HCT116 (cell line): ENCODE measurements around the gene HRK. TPM values are rescaled to one million over a fixed set of nuclear protein-coding genes. Genes with fewer than 3 reads are reported as not detected.

Experiments used
- ATAC-seq: fragments of 200-7000 bp; cut with Tn5 transposase; 2 replicates; pipeline ENCODE4 v1.9.1; 2020; ENCODE audit warnings: mild to moderate bottlenecking, moderate library complexity
- BruUV-seq: library from RNA; stranded (reverse); fragments of 400-500 nt; replicated peaks from 2 replicates; lab custom pipeline; 2021; lab: Mats Ljungman, UMichigan
- CTCF ChIA-PET: fragments of 300-600 bp; sonication (Branson Sonifier 250); formaldehyde crosslinking; loops from one replicate; lab custom pipeline; 2021; ENCODE audit warnings: antibody characterized with exemption; lab: Charles Lee
- POLR2A ChIA-PET: fragments of 300-600, 350-600 bp; sonication (Branson Sonifier 250); formaldehyde crosslinking; loops from one replicate; lab custom pipeline; 2021; ENCODE audit warnings: antibody characterized with exemption; lab: Charles Lee
- RAD21 ChIA-PET, 2 experiments: fragments of 300-600 bp; sonication (Branson Sonifier 250); formaldehyde crosslinking; loops; one replicate each; lab custom pipeline; 2023; ENCODE audit warnings: low total read pairs in 2 of 2; ENCODE audit not compliant: uncharacterized antibody in 2 of 2, unreplicated experiment in 2 of 2, low non-redundant PET in 1 of 2; lab: Charles Lee
- DNase-seq: peaks from one replicate; pipeline ENCODE4 v3.0.0-alpha.2; 2010; ENCODE audit warnings: low read depth, low spot score
- H2AFZ ChIP-seq: fragments of 200-600 bp; shearing (Covaris generic), sonication (generic); 2 replicates; pipeline ENCODE4 v1.6.1; 2017; ENCODE audit warnings: low read depth, mixed run types, mixed read lengths, antibody characterized with exemption, low read length; ENCODE audit not compliant: poor library complexity, severe bottlenecking
- H3K27ac ChIP-seq: 2 replicates; pipeline ENCODE4 v1.5.1; 2012; ENCODE audit warnings: low read depth, low read length
- H3K27me3 ChIP-seq: fragments of 200-600 bp; sonication (generic); 2 replicates; pipeline ENCODE4 v1.6.1; 2016; ENCODE audit warnings: mixed run types, low read length, mixed read lengths; ENCODE audit not compliant: insufficient read depth
- H3K36me3 ChIP-seq, 2 experiments: fragments of 200-500 bp in 1 of 2; fragments of 200-600 bp in 1 of 2; sonication (Bioruptor generic) in 1 of 2; sonication (generic) in 1 of 2; 2 replicates each; pipeline versions ENCODE4 v1.5.1 to v1.6.1; 2014 to 2016; ENCODE audit warnings: low read length in 2 of 2, inconsistent platforms in 1 of 2, mixed read lengths in 1 of 2, mixed run types in 1 of 2; ENCODE audit not compliant: insufficient read depth in 2 of 2, control insufficient read depth in 1 of 2
- H3K4me1 ChIP-seq, 2 experiments: fragments of 200-600 bp in 1 of 2; sonication (generic) in 1 of 2; 2 replicates each; pipeline versions ENCODE4 v1.5.1 to v1.6.1; 2012 to 2017; ENCODE audit warnings: low read length in 2 of 2, inconsistent platforms in 1 of 2, mild to moderate bottlenecking in 1 of 2, mixed read lengths in 1 of 2, mixed run types in 1 of 2, moderate library complexity in 1 of 2; ENCODE audit not compliant: insufficient read depth in 2 of 2, control insufficient read depth in 1 of 2
- H3K4me2 ChIP-seq: fragments of 200-600 bp; sonication (generic); 2 replicates; pipeline ENCODE4 v1.6.1; 2017; ENCODE audit warnings: mixed run types, low read length, mixed read lengths
- H3K4me3 ChIP-seq, 2 experiments: fragments of 200-600 bp in 1 of 2; sonication (generic) in 1 of 2; replicated peaks in 1 of 2; 2 replicates each; pipeline ENCODE4 v1.5.1; 2011 to 2016; ENCODE audit warnings: low read length in 2 of 2, control low read depth in 1 of 2, low read depth in 1 of 2, mild to moderate bottlenecking in 1 of 2, mixed read lengths in 1 of 2, mixed run types in 1 of 2
- H3K79me2 ChIP-seq: fragments of 200-600 bp; sonication (generic); 2 replicates; pipeline ENCODE4 v1.6.1; 2017; ENCODE audit warnings: mild to moderate bottlenecking, mixed run types, low read length, moderate library complexity, mixed read lengths; ENCODE audit not compliant: insufficient read depth
- H3K9ac ChIP-seq: fragments of 200-600 bp; sonication (generic); 2 replicates; pipeline ENCODE4 v1.6.1; 2016; ENCODE audit warnings: low read length, mixed read lengths
- H3K9me2 ChIP-seq: fragments of 200-600 bp; sonication (generic), shearing (Covaris generic); 2 replicates; pipeline ENCODE4 v1.6.1; 2017; ENCODE audit warnings: mixed run types, mild to moderate bottlenecking, moderate library complexity; ENCODE audit not compliant: insufficient read depth
- H3K9me3 ChIP-seq, 2 experiments: fragments of 200-500 bp in 1 of 2; fragments of 200-600 bp in 1 of 2; sonication (Bioruptor generic) in 1 of 2; sonication (generic) in 1 of 2; 2 replicates each; pipeline ENCODE4 v1.6.1; 2014 to 2017; ENCODE audit warnings: low read length in 2 of 2, mixed read lengths in 2 of 2, inconsistent platforms in 1 of 2, low read depth in 1 of 2, mild to moderate bottlenecking in 1 of 2, mixed run types in 1 of 2, moderate library complexity in 1 of 2; ENCODE audit not compliant: control insufficient read depth in 1 of 2, insufficient read depth in 1 of 2
- H4K20me1 ChIP-seq: fragments of 200-600 bp; sonication (generic), shearing (Covaris generic); 2 replicates; pipeline ENCODE4 v1.6.1; 2017; ENCODE audit warnings: mixed run types, mild to moderate bottlenecking, moderate library complexity; ENCODE audit not compliant: insufficient read depth
- CBX3 ChIP-seq: IDR thresholded peaks from 2 replicates; pipeline ENCODE4 v1.6.1; 2012; ENCODE audit warnings: low read depth
- CEBPB ChIP-seq: IDR thresholded peaks from 2 replicates; pipeline ENCODE4 v1.6.1; 2012; ENCODE audit warnings: low read depth
- EGR1 ChIP-seq: IDR thresholded peaks from 2 replicates; pipeline ENCODE4 v1.6.1; 2012; ENCODE audit warnings: low read depth
- ELF1 ChIP-seq: IDR thresholded peaks from 2 replicates; pipeline ENCODE4 v1.6.1; 2012; ENCODE audit warnings: low read depth, borderline replicate concordance
- EZH2 ChIP-seq: fragments of 200-600 bp; sonication (generic); IDR thresholded peaks from 2 replicates; pipeline ENCODE4 v1.6.1; 2017; ENCODE audit warnings: antibody characterized with exemption, mixed run types
- FOSL1 ChIP-seq: IDR thresholded peaks from 2 replicates; pipeline ENCODE4 v1.6.1; 2012; ENCODE audit warnings: low read depth
- JUND ChIP-seq: IDR thresholded peaks from 2 replicates; pipeline ENCODE4 v1.6.1; 2012
- MAX ChIP-seq: IDR thresholded peaks from 2 replicates; pipeline ENCODE4 v1.6.1; 2012
- POLR2A ChIP-seq: IDR thresholded peaks from 2 replicates; pipeline ENCODE4 v1.7.0; 2011; ENCODE audit warnings: borderline replicate concordance; ENCODE audit not compliant: insufficient read depth, insufficient read length; ENCODE audit errors: extremely low read depth
- POLR2AphosphoS5 ChIP-seq: IDR thresholded peaks from 2 replicates; pipeline ENCODE4 v1.6.1; 2011; ENCODE audit warnings: mild to moderate bottlenecking, low read depth, low read length, moderate library complexity
- RAD21 ChIP-seq: IDR thresholded peaks from 2 replicates; pipeline ENCODE4 v1.6.1; 2012; ENCODE audit warnings: low read depth, mild to moderate bottlenecking
- REST ChIP-seq: IDR thresholded peaks from 2 replicates; pipeline ENCODE4 v1.6.1; 2012; ENCODE audit warnings: low read depth
- SIN3A ChIP-seq: IDR thresholded peaks from 2 replicates; pipeline ENCODE4 v1.6.1; 2012; ENCODE audit warnings: low read depth
- SP1 ChIP-seq: IDR thresholded peaks from 2 replicates; pipeline ENCODE4 v1.6.1; 2012; ENCODE audit warnings: low read depth
- SRF ChIP-seq: IDR thresholded peaks from 2 replicates; pipeline ENCODE4 v1.6.1; 2012; ENCODE audit warnings: low read depth
- TCF7L2 ChIP-seq: IDR thresholded peaks from 2 replicates; pipeline ENCODE4 v1.7.0; 2011; ENCODE audit warnings: borderline replicate concordance, inconsistent platforms; ENCODE audit not compliant: insufficient read depth, insufficient read length; ENCODE audit errors: extremely low read depth
- ZFX ChIP-seq: fragments of 450-650 bp; IDR thresholded peaks from 2 replicates; pipeline ENCODE4 v1.6.1; 2017
- intact Hi-C: fragments of 100-400 bp; cut with micrococcal nuclease; formaldehyde crosslinking; loops from 2 replicates; pipeline ENCODE4 v1.10.0; 2022
- total RNA-seq: library from RNA; stranded (reverse); gene quantifications from one replicate; pipeline ENCODE4 v1.2.1, GENCODE V29; 2021; ENCODE audit not compliant: unreplicated experiment
- TF ChIP-seq, protein P1 (sequence below): IDR thresholded peaks from 2 replicates; pipeline ENCODE4 v1.6.1; 2011; ENCODE audit warnings: mild to moderate bottlenecking, low read length, moderate library complexity; ENCODE audit not compliant: insufficient replicate concordance; ENCODE audit errors: extremely low read depth
- TF ChIP-seq, protein P2 (sequence below): IDR thresholded peaks from 2 replicates; pipeline ENCODE4 v1.6.1; 2012
- TF ChIP-seq, protein P3 (sequence below), 3 experiments: fragments of 200-600 bp in 1 of 3; sonication (generic) in 1 of 3; IDR thresholded peaks in 2 of 3; conservative IDR thresholded peaks in 1 of 3; 2 replicates each; pipeline ENCODE4 v1.5.1; 2012 to 2017; ENCODE audit warnings: low read depth in 2 of 3, low read length in 2 of 3, antibody characterized with exemption in 1 of 3, borderline replicate concordance in 1 of 3, control low read depth in 1 of 3, mild to moderate bottlenecking in 1 of 3, mixed read lengths in 1 of 3, mixed run types in 1 of 3, moderate library complexity in 1 of 3; ENCODE audit not compliant: insufficient read depth in 1 of 3

Gene HRK
- total RNA-seq, 1 experiment from 2014 or later = 4.3 TPM

- Histone ChIP-seq H4K20me1 (no peaks in the 10 kb centered on the region), H3K27ac (peak overlapping the region; percentile 13; the same call in 1 of the 2 replicates), H3K36me3 (no peaks in the 10 kb centered on the region), H3K9me2 (no peaks in the 10 kb centered on the region), H3K4me3 (no peak overlapping the region), H3K4me1 (peaks cover 22 to 28% of the 10 kb centered on the region in 2 experiments), H2AFZ (no peak overlapping the region), H3K4me2 (peak overlapping the region; percentile 22), H3K9me3 (no peaks in the 10 kb centered on the region), H3K27me3 (no peaks in the 10 kb centered on the region), H3K9ac (no peak overlapping the region), H3K79me2 (peaks cover 2% of the 10 kb centered on the region; the same call in 1 of the 2 replicates)
- ATAC-seq (peak; percentile 79), DNase-seq (peak; percentile 41)
- CTCF ChIA-PET = no interaction called here
- BruUV-seq = no TSS peak
- intact Hi-C loops = no loop called here
- RAD21 ChIA-PET = no interaction called here
- POLR2A ChIA-PET = interaction anchor here (0.6 kb wide), 1 partner anchor 28 kb away, joined by 3 read pairs; no protein-coding TSS in a partner anchor
- TF ChIP-seq ELF1 (no peak), EGR1 (no peak), POLR2A (no peak), TCF7L2 (no peak), EZH2 (no peak), POLR2AphosphoS5 (no peak), MAX (peak; percentile 51), SRF (no peak), ZFX (no peak), CEBPB (no peak), SIN3A (no peak), RAD21 (no peak), JUND (peak; percentile 72), CBX3 (no peak), REST (no peak), FOSL1 (peak; percentile 66), SP1 (peak; percentile 51; the same call in 1 of the 2 replicates)
- TF ChIP-seq, protein P1, sequence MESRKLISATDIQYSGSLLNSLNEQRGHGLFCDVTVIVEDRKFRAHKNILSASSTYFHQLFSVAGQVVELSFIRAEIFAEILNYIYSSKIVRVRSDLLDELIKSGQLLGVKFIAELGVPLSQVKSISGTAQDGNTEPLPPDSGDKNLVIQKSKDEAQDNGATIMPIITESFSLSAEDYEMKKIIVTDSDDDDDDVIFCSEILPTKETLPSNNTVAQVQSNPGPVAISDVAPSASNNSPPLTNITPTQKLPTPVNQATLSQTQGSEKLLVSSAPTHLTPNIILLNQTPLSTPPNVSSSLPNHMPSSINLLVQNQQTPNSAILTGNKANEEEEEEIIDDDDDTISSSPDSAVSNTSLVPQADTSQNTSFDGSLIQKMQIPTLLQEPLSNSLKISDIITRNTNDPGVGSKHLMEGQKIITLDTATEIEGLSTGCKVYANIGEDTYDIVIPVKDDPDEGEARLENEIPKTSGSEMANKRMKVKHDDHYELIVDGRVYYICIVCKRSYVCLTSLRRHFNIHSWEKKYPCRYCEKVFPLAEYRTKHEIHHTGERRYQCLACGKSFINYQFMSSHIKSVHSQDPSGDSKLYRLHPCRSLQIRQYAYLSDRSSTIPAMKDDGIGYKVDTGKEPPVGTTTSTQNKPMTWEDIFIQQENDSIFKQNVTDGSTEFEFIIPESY = no peak
- TF ChIP-seq, protein P2, sequence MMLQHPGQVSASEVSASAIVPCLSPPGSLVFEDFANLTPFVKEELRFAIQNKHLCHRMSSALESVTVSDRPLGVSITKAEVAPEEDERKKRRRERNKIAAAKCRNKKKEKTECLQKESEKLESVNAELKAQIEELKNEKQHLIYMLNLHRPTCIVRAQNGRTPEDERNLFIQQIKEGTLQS = no peak
- TF ChIP-seq, protein P3, sequence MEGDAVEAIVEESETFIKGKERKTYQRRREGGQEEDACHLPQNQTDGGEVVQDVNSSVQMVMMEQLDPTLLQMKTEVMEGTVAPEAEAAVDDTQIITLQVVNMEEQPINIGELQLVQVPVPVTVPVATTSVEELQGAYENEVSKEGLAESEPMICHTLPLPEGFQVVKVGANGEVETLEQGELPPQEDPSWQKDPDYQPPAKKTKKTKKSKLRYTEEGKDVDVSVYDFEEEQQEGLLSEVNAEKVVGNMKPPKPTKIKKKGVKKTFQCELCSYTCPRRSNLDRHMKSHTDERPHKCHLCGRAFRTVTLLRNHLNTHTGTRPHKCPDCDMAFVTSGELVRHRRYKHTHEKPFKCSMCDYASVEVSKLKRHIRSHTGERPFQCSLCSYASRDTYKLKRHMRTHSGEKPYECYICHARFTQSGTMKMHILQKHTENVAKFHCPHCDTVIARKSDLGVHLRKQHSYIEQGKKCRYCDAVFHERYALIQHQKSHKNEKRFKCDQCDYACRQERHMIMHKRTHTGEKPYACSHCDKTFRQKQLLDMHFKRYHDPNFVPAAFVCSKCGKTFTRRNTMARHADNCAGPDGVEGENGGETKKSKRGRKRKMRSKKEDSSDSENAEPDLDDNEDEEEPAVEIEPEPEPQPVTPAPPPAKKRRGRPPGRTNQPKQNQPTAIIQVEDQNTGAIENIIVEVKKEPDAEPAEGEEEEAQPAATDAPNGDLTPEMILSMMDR (IDR thresholded peaks at IDR 0.05 in 2 of 3, conservative IDR thresholded peaks at IDR 0.05 in 1 of 3; ENCODE audit: borderline replicate concordance in 1 of 3, insufficient read depth in 1 of 3, low read depth in 2 of 3, low read length in 2 of 3) = no peak
Measured at GRCh38 chr12:116813271-116814041, 67.8 kb downstream of the HRK start.
